GM21717 (cell line): ENCODE results near the gene PARP6.
"Not testable (repeated sequence)": the region's sequence is repeated elsewhere in the genome, so short reads cannot be mapped to it uniquely, and the experiment has no call there.

ENCODE experiments used
- ATAC-seq: cut with Tn5 transposase; IDR thresholded peaks from one replicate; pipeline ENCODE4 v1.9.1; 2021; ENCODE audit warnings: mild to moderate bottlenecking, moderate library complexity; ENCODE audit not compliant: unreplicated experiment

PARP6 gene

DNA sequence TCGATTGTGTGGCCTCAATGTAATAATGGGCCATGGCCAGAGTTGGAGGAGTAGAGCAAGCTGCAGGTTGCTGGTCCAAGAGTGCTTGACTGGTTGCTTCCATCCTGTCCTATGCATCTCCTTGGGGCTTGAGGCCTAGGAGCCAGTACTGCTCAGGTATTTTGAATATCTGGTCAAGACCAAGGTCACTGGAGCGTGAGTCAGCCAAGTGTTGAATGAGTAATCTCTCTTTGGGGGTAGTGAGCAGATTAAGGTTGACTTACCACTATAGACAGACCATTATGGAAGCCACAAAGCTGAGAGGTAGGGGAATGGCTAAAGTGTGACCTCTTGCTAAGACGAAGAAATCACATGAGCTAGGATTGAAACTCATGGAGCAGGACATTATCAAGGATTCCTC lies 9.4 kb upstream of the PARP6 start:
- ATAC-seq, result no peak

DNA sequence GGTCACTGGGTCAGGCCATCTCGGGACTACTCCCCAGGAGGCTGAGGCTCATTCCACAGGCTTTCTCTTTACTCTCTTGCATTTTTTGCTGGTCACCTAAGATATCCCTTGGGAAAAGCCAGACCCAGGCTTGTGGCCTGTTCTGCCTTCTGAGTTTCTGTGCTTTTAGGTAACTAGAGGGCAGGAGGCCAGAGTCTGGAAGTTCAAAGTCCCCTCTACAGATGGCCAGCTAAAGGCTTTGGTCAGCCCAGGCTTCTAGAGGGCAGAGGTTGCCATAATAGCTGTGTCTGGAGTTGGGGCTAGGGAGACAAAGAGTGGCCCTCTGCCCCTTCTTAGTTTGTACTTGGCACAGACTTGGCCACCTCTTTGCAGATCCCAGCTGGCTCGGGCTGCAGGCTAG lies 8.4 kb upstream of the PARP6 start:
- no peak for ATAC-seq

GRCh38 chr15:72278737-72279136 lies 6.4 kb upstream of the PARP6 start:
- no peak for ATAC-seq

GRCh38 chr15:72276326-72276700 lies 4.0 kb upstream of the PARP6 start:
- no peak for ATAC-seq

DNA sequence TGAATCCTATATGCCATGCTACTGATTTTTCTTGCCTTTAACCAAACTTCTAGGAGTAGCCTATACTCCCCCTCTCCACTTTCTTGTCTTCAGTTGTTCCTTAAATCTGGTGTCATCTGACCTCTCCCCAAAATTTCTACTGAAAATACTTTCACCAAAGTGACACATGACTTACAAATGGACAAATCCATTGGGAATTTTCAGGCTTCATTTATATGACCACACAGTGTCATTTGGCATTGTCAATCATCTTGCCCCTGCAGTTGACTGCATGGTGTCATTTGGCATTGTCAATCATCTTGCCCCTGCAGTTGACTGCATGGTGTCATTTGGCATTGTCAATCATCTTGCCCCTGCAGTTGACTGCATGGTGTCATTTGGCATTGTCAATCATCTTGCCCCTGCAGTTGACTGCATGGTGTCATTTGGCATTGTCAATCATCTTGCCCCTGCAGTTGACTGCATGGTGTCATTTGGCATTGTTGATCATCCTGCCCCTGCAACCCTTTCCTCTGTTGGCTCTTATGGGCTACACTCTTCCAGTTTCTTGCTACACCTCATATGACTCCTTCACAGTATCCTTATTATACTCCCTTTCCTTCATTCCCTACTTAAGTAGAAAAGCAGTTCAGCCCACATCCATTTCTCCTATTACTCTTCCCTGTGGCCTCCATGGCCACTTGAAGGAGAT lies 3.4 kb upstream of the PARP6 start:
- not testable (repeated sequence) for ATAC-seq

- no peak for ATAC-seq
Observed at GRCh38 chr15:72272997-72273352, 621 bp upstream of the PARP6 start.

- no peak for ATAC-seq
Observed at GRCh38 chr15:72271895-72272212, 500 bp downstream of the PARP6 start.

GRCh38 chr15:72271221-72271620 lies 1.1 kb downstream of the PARP6 start:
- no peak for ATAC-seq

DNA sequence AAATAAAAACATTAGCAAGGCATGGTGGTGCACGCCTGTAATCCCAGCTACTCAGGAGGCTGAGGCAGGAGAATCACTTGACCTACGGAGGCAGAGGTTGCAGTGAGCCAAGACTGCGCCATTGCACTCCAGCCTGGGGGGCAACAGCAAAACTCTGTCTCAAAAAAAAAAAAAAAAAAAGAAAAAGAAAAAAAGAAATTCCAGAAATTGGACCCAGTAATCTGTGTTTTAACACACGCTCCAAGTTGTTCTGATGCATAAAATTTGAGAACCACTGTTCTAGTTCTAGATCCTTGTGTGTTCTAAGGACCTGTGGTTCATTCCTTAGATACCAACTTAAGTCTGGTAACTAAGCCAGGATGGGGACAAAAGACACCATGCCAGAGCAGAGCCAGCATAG lies 2.6 kb downstream of the PARP6 start:
- ATAC-seq, result no peak

- ATAC-seq, result no peak
Observed at GRCh38 chr15:72265031-72265430, 7.3 kb downstream of the PARP6 start.

- no peak for ATAC-seq
Observed at GRCh38 chr15:72252663-72253299, 19.6 kb downstream of the PARP6 start.

DNA sequence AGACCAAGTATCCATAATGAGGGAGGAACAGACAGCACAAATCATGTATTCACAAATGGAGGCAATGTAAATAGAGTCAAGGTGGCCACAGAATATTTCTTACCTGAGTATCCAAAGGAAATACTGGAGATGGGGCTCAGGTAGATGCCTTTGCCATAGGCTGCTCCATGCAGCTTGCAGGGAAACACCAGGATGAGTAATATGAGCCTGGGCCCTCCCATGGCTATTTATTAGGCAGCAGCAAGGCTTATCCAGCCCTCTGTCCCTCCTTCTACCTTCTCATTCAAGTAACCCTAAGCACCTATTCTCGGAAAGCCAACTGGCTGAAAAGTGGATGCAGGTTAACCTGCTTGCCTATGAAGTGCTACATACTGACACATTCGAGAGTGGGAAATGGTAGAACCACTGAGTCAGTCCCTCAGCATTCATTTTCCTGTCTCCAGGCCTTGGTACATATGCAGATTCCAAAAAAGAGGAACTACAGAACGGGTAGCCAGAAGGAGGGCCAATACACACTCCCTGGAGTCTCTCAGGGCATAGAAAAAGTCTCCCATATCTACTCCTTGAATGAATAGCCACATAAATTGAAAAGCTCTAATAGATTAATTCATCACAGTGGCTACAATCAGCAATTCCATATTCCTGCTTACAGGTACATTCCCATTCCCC lies 23.1 kb downstream of the PARP6 start:
- no peak for ATAC-seq

DNA sequence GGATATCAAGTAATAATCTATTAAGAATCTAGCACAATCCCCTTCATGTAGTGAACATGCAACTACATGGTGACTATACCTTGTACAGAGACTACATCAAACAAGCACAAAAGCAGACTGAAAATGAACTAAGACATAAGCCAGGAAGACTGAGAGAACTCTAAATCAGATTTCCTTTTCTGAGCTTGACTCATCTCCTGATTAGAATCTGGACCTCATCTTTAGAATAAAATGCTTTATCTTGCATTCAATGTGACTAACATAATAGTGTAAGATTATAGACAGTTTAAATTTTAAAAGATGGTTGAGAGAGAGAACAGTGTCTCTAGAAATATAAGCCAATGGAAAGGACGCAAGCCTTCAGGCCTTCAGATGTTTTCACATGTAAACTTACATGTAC lies 23.8 kb downstream of the PARP6 start:
- no peak for ATAC-seq

DNA sequence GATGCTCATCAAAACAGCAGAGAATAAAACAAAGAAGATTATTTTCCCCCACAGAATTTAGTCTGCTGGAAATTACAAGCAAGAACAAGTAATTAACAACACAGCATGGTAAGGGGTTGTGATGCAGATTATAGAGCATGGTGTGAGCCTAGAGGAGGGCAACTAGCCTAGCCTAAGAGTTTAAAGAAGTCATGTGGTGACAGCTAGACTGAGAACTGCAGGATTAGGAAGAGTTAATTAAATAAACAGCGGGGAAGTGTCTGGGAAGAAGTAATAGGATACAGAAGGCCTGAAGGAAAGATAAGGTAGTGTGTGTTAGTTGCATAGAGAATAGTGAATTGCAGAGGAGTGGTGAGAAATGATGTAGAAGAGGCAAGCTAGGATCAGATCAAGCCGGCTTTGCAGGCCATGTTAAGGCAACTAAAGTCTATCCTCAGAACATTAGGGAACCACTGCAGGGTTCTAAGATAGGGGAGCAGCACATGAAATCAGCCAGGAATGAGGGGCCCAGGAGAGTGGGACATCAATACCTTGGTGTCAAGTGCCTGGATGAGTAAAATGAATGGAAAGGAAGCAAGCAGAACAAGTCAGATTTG lies 29.5 kb downstream of the PARP6 start:
- ATAC-seq, result no peak

GRCh38 chr15:72239652-72240051 lies 32.7 kb downstream of the PARP6 start:
- ATAC-seq, result no peak

GRCh38 chr15:72238586-72238985 lies 33.8 kb downstream of the PARP6 start:
- ATAC-seq, result no peak

GRCh38 chr15:72237853-72238224 lies 34.5 kb downstream of the PARP6 start:
- no peak for ATAC-seq

- peak; percentile 74 for ATAC-seq
Observed at GRCh38 chr15:72237029-72237852, 35.1 kb downstream of the PARP6 start.

DNA sequence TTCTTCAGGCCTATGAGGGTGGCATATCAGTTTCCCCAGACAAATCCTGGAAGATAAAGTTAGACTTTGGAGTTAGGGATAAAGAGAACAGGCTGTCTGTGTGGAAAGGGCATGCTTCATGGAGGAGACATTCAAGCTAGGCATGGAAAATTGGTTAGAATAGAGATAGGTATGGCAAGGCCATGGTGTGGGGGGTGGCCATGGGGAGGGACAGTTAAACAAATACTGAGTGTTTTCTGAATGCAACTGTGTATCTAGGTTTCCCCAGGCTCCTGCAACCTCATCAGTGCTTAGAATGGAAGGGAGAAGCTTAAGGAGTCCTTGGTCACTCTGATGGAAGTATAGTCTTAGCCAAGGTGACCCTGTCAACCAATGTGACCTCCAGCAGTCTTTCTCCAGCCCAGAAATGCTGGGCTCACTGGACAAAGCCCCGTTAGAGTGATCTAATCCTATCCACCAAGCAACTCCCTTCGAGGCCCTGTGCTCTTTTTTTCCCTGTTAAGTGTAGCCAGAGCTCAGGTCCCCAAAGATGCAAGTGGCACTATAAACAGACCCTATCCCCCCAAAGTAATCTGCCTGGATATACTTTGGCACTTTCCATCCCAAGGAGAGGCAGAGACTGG lies 35.9 kb downstream of the PARP6 start:
- ATAC-seq, result no peak

- no peak for ATAC-seq
Observed at GRCh38 chr15:72235298-72235697, 37.1 kb downstream of the PARP6 start.

- ATAC-seq, result no peak
Observed at GRCh38 chr15:72233769-72234168, 38.6 kb downstream of the PARP6 start.
